NCI-H1694 treated with DMSO at 0.1 percent for 48 hours (cell line): ENCODE data around the gene OR7E24.
A peak's percentile ranks its signal among the peaks of the same experiment; 100 is the strongest.
"Not testable (repeated sequence)": the region's sequence is repeated elsewhere in the genome, so short reads cannot be mapped to it uniquely, and the experiment has no call there.

Experiments used
- DNase-seq: peaks from one replicate; lab custom pipeline; 2025; lab: John Stamatoyannopoulos, UW

The OR7E24 gene

DNA sequence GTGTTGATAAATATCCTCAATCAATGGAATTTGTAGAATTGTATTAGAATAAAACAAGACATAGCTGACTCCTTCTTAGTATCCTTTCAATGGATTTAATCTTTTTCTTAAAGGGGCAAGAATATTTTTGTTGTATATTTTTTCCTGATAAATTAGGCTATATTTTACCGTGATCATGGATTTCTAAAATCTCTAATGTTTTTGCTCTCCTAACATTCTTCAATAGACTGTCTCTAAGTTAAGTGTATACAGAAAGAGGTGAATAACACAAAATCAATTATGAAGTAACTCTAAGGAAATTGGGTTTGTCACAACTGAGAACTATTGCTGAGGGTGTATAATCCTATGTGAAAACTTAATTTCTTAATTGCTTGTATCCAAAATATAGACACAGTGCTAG, at the start of gene OR7E24:
Gene OR7E24 (plus strand): TSS at position 301 of the 400 bp plus-strand sequence. CDS start 114 bp downstream, outside the sequence.
- DNase-seq, result no peak

DNA sequence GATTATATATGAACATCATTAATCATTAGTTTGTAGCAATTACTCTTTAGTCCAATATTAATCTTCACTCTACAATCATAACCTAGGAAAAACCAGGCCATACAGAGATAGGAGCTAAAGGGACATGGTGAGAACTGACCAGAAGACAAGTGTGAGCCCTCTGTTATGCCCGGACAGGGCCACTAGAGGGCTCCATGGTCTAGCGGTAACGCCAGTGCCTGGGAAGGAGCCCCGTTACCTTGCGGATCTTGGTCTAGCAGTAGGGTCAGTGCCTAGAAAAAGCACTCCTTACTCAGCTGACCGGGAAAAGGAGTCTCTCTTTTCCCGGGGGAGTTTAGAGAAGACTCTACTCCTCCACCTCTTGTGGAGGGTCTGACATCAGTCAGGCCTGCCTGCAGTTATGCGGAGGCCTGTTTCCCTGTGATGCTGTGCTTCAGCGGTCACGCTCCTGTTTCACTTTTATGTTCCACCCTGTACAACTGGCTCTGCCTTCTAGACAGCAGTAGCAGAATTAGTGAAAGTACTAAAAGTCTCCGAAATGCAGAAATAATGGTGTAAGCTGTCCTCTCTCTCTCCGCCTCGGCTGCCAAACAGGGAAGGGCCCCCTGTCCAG, 45.1 kb upstream of the OR7E24 start:
- DNase-seq, result peak; percentile 8

DNA sequence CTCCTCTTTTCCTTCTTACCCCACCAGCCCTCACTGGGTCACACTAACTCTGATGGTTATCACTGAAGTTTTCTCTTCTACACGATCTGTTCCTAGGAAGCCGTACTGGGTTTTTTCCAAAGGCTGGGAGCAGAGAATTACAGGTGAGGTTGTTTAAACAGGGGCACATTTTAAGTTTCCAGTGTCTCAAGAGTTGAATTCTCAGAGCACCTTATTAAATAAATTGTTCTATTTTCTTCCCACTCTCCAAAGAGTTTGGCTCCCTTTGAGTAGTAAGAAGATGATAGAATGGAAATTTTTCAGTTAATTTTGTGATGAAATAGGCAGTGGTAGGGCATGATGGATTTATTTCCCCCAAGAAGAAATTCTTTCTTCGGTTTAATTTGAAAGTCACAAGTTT, 31.2 kb upstream of the OR7E24 start, which contains the start of gene OR7D4:
Gene OR7D4 (minus strand): TSS at position 101 of the 400 bp plus-strand sequence. CDS start 4,752 bp downstream, outside the sequence.
- no peak for DNase-seq

DNA sequence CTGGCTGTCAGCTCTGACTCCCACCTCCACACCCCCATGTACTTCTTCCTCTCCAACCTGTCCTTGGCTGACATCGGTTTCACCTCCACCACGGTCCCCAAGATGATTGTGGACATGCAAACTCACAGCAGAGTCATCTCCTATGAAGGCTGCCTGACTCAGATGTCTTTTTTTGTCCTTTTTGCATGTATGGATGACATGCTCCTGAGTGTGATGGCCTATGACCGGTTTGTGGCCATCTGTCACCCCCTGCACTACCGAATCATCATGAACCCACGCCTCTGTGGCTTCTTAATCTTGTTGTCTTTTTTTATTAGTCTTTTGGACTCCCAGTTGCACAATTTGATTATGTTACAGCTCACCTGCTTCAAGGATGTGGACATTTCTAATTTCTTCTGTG, 506 bp downstream of the OR7E24 start:
- no peak for DNase-seq

DNA sequence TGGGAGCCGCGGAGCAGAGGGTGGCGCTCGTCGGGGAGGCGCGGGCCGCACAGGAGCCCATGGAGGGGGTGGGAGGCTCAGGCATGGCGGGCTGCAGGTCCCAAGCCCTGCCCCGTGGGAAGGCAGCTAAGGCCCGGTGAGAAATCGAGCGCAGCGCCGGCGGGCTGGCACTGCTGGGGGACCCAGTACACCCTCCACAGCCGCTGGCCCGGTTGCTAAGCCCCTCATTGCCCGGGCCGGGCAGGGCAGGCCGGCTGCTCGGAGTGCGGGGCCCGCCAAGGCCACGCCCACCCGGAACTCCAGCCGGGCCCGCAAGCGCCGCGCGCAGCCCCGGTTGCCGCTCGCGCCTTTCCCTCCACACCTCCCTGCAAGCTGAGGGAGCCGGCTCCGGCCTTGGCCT, 32.8 kb downstream of the OR7E24 start:
- not testable (repeated sequence) for DNase-seq

DNA sequence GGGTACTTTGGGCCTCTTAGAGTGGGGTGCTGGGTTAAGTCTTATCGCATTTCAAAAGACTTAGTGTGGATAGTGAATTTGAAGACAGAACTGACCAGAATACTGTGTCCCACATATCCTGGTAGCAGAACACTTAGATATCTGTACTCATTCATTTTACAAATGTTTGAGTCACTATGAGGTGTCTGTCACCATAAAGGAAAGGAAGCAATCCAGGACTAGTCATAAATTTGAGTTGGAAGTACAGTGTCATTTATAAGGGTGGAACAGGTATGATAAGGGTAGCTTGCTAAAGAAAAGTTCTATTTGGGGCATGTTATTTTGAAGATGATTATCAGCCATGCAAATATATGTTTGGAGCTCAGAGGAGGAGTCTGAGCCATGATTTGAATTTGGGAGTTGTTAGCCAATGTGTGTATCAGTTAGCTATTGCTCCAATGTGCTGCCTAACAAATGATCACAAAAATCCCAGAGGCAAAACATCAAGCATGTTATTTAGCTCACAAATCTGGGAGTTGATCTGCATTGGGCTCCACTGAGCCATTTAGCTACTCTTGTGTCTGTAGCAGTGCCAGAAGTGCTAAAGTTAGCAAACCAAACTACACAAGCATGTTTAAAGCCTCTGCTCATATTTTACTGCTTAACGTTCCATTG, 38.6 kb downstream of the OR7E24 start:
- no peak for DNase-seq

DNA sequence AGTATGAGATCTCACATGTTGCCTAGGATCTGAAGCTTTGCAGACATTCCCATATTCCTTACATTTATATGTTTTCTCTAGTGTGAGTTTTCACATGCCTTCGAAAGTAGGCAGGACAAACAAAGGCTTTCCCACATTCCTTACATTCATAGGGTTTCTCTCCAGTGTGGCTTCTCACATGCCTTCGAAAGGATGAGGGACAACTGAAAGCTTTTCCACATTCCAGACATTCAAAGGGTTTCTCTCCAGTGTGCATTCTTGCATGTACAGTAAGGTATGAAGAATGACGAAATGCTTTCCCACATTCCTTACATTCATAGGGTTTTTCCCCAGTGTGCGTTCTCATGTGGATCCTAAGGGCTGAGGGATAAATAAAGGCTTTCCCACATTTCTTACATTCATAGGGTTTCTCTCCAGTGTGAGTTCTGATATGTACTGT, 44.7 kb downstream of the OR7E24 start:
- DNase-seq, result no peak

DNA sequence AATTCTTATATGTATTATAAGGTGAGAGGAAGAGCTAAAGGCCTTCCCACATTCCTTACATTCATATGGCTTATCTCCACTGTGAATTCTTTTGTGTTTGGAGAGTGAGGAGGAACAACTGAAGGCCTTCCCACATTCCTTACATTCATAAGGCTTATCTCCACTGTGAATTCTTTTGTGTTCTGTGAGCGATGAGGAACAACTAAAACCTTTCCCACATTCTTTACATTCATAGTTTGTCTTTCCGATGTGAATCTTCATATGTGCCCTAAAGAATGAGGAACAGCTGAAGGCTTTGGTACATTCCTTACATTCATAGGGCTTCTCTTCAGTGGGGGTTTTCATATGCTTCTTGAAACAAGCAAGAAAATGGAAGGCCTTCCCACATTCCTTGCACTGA, 45.6 kb downstream of the OR7E24 start:
- DNase-seq, result no peak
